HG03045 (cell line): ENCODE data around the gene NUTM2A.
"Not testable (repeated sequence)": the region's sequence is repeated elsewhere in the genome, so short reads cannot be mapped to it uniquely, and the experiment has no call there.

Experiments used
- ATAC-seq: cut with Tn5 transposase; IDR thresholded peaks from one replicate; pipeline ENCODE4 v1.9.1; 2021; ENCODE audit warnings: mild to moderate bottlenecking, moderate library complexity; ENCODE audit not compliant: unreplicated experiment

The NUTM2A gene

DNA sequence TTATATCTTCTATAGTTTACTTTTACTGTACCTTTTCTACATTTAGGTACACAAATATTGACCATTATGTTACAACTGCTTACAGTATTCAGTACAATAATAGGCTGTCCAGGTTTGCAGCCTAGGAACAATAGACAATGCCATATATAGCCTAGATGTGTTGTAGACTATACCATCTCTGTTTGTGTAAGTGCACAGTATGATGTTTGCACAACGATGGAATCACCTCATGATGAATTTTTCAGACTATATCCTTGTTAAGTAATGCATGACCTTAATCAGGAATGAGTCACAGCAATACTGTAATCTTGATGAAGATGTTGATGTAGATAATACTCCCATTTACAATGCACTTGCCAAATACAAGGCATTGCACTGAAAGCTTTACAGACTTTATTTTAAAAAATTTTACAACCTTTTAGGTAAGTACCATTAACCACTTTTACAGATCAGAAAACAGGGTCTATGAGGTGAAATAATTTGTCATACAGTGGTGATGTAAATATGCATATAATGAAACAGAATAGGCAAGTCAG lies 23.6 kb downstream of the NUTM2A start:
- ATAC-seq = not testable (repeated sequence)

DNA sequence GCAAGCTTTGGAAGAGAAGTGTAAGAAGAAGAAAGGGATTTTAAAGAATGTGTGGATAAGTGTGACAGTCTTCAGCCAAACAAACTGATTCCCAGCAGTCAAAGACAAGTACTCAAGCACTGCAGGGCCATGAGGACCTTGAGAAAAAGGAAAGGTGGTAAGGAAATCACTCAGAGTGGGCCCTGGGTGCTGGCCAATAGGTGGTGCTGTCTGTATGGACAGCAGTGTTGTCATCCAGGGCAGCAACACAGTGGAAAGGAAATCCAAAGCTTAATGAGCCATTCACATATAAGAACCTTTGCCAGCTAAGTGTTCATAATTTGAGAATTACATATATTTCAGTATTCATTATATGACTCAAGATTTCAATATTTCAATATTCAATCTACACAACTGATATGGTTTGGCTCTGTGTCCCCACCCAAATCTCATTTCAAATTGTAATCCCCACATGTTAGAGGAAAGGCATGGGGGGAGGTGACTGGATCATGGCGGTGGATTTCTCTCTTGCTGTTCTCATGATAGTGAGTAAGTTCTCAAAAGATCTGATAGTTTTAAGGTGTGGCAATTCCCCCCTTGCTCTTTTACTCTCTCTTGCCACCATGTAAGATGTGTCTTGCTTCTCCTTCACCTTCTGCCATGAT lies 55.6 kb downstream of the NUTM2A start:
- ATAC-seq = not testable (repeated sequence)
